Esophagus squamous epithelium (tissue), 5 donors: ENCODE results near the gene IL17RD. TPM values are rescaled to one million over a fixed set of nuclear protein-coding genes. Genes with fewer than 3 reads are reported as not detected.
A peak's percentile ranks its signal among the peaks of the same experiment; 100 is the strongest.

ENCODE experiments used
- DNase-seq: peaks from one replicate; lab custom pipeline; 2025; lab: John Stamatoyannopoulos, UW
- H3K27ac ChIP-seq, 4 donors: fragments of 200-600 bp; sonication (generic); one replicate each; pipeline ENCODE4 v1.5.1; 2016 to 2019; ENCODE audit warnings: mild to moderate bottlenecking in 1 of 4
- H3K27me3 ChIP-seq, 4 donors: fragments of 200-600 bp; sonication (generic); 1 replicate in 3 of 4; 2 replicates in 1 of 4; pipeline versions ENCODE4 v1.5.1 to v1.6.0; 2017 to 2021; ENCODE audit warnings: antibody characterized with exemption in 1 of 4
- H3K36me3 ChIP-seq, 3 donors: fragments of 200-600 bp; sonication (generic); one replicate each; pipeline ENCODE4 v1.5.1; 2016 to 2019
- H3K4me1 ChIP-seq, 3 donors: fragments of 200-600 bp; sonication (generic); one replicate each; pipeline ENCODE4 v1.5.1; 2017 to 2019
- H3K4me3 ChIP-seq, 4 donors: fragments of 200-600 bp; sonication (generic); 1 replicate in 3 of 4; 2 replicates in 1 of 4; pipeline ENCODE4 v1.5.1; 2016 to 2019; ENCODE audit warnings: mild to moderate bottlenecking in 2 of 4, moderate library complexity in 1 of 4
- H3K9me3 ChIP-seq, 3 donors: fragments of 200-600 bp; sonication (generic); one replicate each; pipeline ENCODE4 v1.5.1; 2016 to 2019
- CTCF ChIP-seq, 6 experiments: fragments of 450-650 bp in 4 of 6; fragments of 200-600 bp in 2 of 6; sonication (generic) in 2 of 6; IDR thresholded peaks; one replicate each; pipeline ENCODE4 v1.5.1; 2016 to 2019; ENCODE audit warnings: antibody characterized with exemption in 6 of 6, mild to moderate bottlenecking in 4 of 6, moderate library complexity in 4 of 6
- POLR2A ChIP-seq, 4 donors: fragments of 450-650 bp; IDR thresholded peaks; one replicate each; pipeline ENCODE4 v1.6.1; 2017; ENCODE audit warnings: antibody characterized with exemption in 4 of 4, mild to moderate bottlenecking in 4 of 4, moderate library complexity in 3 of 4
- WGBS, 2 donors: methylation state at CpG; one replicate each; pipeline ENCODE4 v1.1.5; 2018; 5-methylcytosine and 5-hydroxymethylcytosine counted together
- intact Hi-C: fragments of 100-400 bp; cut with DNase I; formaldehyde crosslinking; loops from one replicate; pipeline ENCODE4 v1.15.0; 2022
- total RNA-seq, 4 donors: library from RNA; depleted of rRNA; stranded (reverse); fragments of >200 nt; gene quantifications; one replicate each; pipeline ENCODE4 v1.1.0, GENCODE V29; 2016
- donor health status: DM: yes; HTN: yes; CAD: no.

Gene IL17RD
- total RNA-seq, 4 donors from 2014 or later: 4.4 to 10.4 (median 5.1) TPM

DNA sequence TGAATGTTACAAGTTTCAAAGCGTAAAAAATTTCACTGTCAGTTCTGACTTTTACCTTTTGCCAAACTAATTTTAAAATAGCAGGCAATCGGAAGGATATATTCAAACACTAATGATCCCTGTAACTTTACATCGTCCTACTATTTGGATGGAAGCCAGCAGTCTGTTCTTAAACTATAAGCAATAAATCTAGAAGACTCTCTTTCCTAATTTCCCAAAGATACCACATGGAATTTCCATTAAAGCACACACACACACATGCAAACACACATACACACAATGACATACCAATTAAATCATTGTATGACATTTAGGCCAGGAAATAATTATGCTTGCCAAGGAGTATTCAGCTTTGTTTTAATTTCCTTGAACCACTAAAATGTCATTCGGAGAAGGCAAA is 32.0 kb downstream of the IL17RD start:
- H3K36me3 ChIP-seq: no peaks in the 10 kb centered on the region
- H3K27me3 ChIP-seq: no peaks in the 10 kb centered on the region
- no peak overlapping the region for H3K4me3 ChIP-seq
- DNase-seq: no peak
- peaks cover 0 to 19% (median 0%) of the 10 kb centered on the region in 3 donors for H3K4me1 ChIP-seq
- intact Hi-C loops: no loop called here
- no peak for TF ChIP-seq POLR2A (IDR thresholded peaks at IDR 0.05)
- no peak for TF ChIP-seq CTCF (IDR thresholded peaks at IDR 0.05)
- H3K27ac ChIP-seq: no peak overlapping the region
- H3K9me3 ChIP-seq: no peaks in the 10 kb centered on the region
- WGBS, 2 donors: 65 to 74% methylated on average over 4 of the region's 4 CpGs

DNA sequence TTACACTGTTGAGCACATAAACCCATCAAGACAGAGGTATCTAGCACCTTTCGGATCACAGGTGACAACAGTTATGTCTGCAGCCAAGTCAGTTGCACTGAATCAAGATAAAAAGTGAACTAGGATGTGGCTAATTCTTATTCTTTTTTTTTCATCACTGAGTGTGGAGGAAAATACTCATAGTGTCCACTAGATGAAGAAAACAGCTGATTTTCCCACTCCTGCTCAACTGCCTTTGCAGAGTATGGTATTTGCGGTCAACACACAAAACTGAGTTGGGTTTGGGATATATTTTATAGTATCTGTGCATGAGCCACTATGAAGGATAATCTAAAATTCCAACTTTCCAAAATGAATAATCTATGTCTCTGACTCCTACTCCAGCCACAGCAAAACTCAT is 32.5 kb downstream of the IL17RD start:
- H3K36me3 ChIP-seq: no peaks in the 10 kb centered on the region
- DNase-seq: no peak
- TF ChIP-seq CTCF (IDR thresholded peaks at IDR 0.05): peak in 1 of 6 experiments; percentile 21
- no peak for TF ChIP-seq POLR2A (IDR thresholded peaks at IDR 0.05)
- no peak overlapping the region for H3K4me3 ChIP-seq
- no peaks in the 10 kb centered on the region for H3K27me3 ChIP-seq
- intact Hi-C loops: no loop called here
- no peak overlapping the region for H3K27ac ChIP-seq
- WGBS, 2 donors: 91 to 98% methylated on average over 2 of the region's 2 CpGs
- peaks cover 0 to 19% (median 2%) of the 10 kb centered on the region in 3 donors for H3K4me1 ChIP-seq
- H3K9me3 ChIP-seq: no peaks in the 10 kb centered on the region

DNA sequence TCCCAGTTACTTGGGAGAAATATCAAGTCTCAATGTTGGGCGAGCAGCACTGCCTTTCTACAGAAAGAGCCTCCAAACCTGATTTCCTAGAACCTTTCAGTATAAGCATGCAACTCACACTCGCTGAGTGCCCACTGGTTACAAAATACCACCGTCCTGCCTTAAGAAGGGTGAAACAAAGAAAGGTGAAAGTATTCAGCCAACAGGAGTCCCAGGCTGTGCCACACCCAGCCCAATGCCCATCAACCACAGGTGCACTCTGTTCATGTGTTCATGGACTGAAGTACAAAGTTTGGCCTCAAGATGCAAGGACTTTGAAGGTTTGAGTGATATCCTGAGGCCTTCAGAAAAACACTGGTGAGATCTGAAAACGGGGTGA is 34.0 kb downstream of the IL17RD start:
- Histone ChIP-seq H3K27ac (no peak overlapping the region), H3K36me3 (no peaks in the 10 kb centered on the region), H3K27me3 (no peaks in the 10 kb centered on the region), H3K4me1 (peaks cover 0 to 19% (median 3%) of the 10 kb centered on the region in 3 donors), H3K4me3 (no peak overlapping the region), H3K9me3 (no peaks in the 10 kb centered on the region)
- intact Hi-C loops: no loop called here
- WGBS, 2 donors: 77 to 80% methylated on average over 3 to 4 of the region's 4 CpGs
- DNase-seq: no peak
- TF ChIP-seq POLR2A (IDR thresholded peaks at IDR 0.05) (no peak), CTCF (IDR thresholded peaks at IDR 0.05) (no peak)

- Histone ChIP-seq H3K9me3 (no peaks in the 10 kb centered on the region), H3K27me3 (no peaks in the 10 kb centered on the region), H3K36me3 (no peaks in the 10 kb centered on the region), H3K4me3 (no peak overlapping the region), H3K4me1 (peaks cover 0 to 19% (median 3%) of the 10 kb centered on the region in 3 donors), H3K27ac (no peak overlapping the region)
- intact Hi-C loops: no loop called here
- DNase-seq: no peak
- WGBS, 2 donors: 45 to 67% methylated on average over 12 to 14 of the region's 14 CpGs
- TF ChIP-seq CTCF (IDR thresholded peaks at IDR 0.05) (no peak), POLR2A (IDR thresholded peaks at IDR 0.05) (no peak)
These were observed 34.5 kb downstream of the IL17RD start for GRCh38 chr3:57130571-57131209.

GRCh38 chr3:57128826-57129667 is 36.1 kb downstream of the IL17RD start:
- peaks cover 0 to 19% (median 3%) of the 10 kb centered on the region in 3 donors for H3K4me1 ChIP-seq
- no peak for TF ChIP-seq POLR2A (IDR thresholded peaks at IDR 0.05)
- TF ChIP-seq CTCF (IDR thresholded peaks at IDR 0.05): no peak
- H3K36me3 ChIP-seq: no peaks in the 10 kb centered on the region
- peak overlapping the region in 2 of 4 donors; percentile 53 to 64 for H3K27ac ChIP-seq
- intact Hi-C loops: no loop called here
- DNase-seq: no peak
- H3K9me3 ChIP-seq: no peaks in the 10 kb centered on the region
- H3K4me3 ChIP-seq: no peak overlapping the region
- 70 to 77% methylated on average over 12 to 14 of the region's 14 CpGs for WGBS, 2 donors
- H3K27me3 ChIP-seq: no peaks in the 10 kb centered on the region
